Peyer's patch (tissue), 4 donors: ENCODE measurements around the gene CADM4. TPM values are rescaled to one million over a fixed set of nuclear protein-coding genes. Genes with fewer than 3 reads are reported as not detected.
"Not testable (repeated sequence)": the region's sequence is repeated elsewhere in the genome, so short reads cannot be mapped to it uniquely, and the experiment has no call there.

Experiments used
- DNase-seq, 3 donors: peaks; one replicate each; pipeline ENCODE4 v3.0.0-alpha.2; 2017 to 2019
- H3K27ac ChIP-seq, 4 donors: fragments of 200-600 bp; sonication (generic); one replicate each; pipeline ENCODE4 v1.5.1; 2016 to 2019
- H3K27me3 ChIP-seq, 2 donors: fragments of 200-600 bp; sonication (generic); one replicate each; pipeline ENCODE4 v1.5.1; 2019
- H3K36me3 ChIP-seq, 3 donors: fragments of 200-600 bp; sonication (generic); one replicate each; pipeline ENCODE4 v1.5.1; 2016 to 2019
- H3K4me1 ChIP-seq, 4 donors: fragments of 200-600 bp; sonication (generic); one replicate each; pipeline ENCODE4 v1.5.1; 2016 to 2019
- H3K4me3 ChIP-seq, 4 donors: fragments of 200-600 bp; sonication (generic); 1 replicate in 3 of 4; 2 replicates in 1 of 4; pipeline ENCODE4 v1.5.1; 2016 to 2019; ENCODE audit warnings: mild to moderate bottlenecking in 1 of 4
- H3K9me3 ChIP-seq, 4 donors: fragments of 200-600 bp; sonication (generic); one replicate each; pipeline ENCODE4 v1.5.1; 2016 to 2019; ENCODE audit warnings: mild to moderate bottlenecking in 1 of 4
- CTCF ChIP-seq, 6 experiments: fragments of 450-650 bp in 4 of 6; fragments of 200-600 bp in 2 of 6; sonication (generic) in 1 of 6; IDR thresholded peaks; one replicate each; pipeline ENCODE4 v1.5.1; 2017 to 2019; ENCODE audit warnings: antibody characterized with exemption in 6 of 6, mild to moderate bottlenecking in 3 of 6, moderate library complexity in 1 of 6
- POLR2A ChIP-seq, 2 donors: fragments of 450-650 bp; IDR thresholded peaks; one replicate each; pipeline ENCODE4 v1.5.1; 2017; ENCODE audit warnings: antibody characterized with exemption in 2 of 2, mild to moderate bottlenecking in 2 of 2, moderate library complexity in 2 of 2
- total RNA-seq, 4 donors: library from RNA; depleted of rRNA; stranded (reverse); fragments of >200 nt; gene quantifications; one replicate each; pipeline ENCODE4 v1.1.0, GENCODE V29; 2016

Gene CADM4
- total RNA-seq, 4 donors from 2014 or later = 0.80 to 1.4 TPM; not detected in 2

DNA sequence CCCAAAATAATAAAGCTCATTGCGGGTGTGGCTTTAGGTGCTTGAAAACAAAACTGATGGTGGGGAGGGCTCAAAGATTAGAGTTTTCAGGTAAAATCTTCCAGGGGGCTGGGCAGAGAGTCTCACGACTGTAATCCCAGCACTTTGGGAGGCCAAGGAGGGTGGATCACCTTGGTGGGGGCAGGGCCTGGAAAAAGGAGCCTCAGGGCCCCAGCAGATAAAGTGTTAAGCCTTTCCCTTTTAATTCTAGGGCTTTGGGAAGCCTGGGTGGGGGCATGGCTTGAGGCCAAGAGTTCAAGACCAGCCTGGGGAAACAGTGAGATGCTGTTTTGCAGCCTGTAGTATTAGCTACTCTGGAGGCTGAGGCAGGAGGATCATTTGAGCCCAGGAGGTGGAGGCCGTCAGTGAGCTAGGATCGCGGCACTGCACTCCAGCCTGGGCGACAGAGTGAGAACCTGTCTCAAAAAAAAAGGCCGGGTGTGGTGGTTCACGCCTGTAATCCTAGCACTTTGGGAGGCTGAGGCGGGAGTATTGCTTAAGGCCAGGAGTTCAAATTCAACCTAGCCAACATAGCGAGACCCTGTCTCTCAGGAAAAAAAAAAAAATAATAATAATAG, 45.5 kb downstream of the CADM4 start:
- no peak for DNase-seq
- Histone ChIP-seq H3K36me3 (peaks cover 0 to 32% (median 0%) of the 10 kb centered on the region in 3 donors), H3K4me1 (peaks cover 0 to 39% (median 21%) of the 10 kb centered on the region in 4 donors), H3K27ac (peak overlapping the region in 2 of 4 donors; percentile 79 to 96), H3K4me3 (peak overlapping the region in 3 of 4 donors; percentile 51 to 64 (median 54)), H3K9me3 (no peaks in the 10 kb centered on the region), H3K27me3 (no peaks in the 10 kb centered on the region)
- TF ChIP-seq POLR2A (IDR thresholded peaks at IDR 0.05) (no peak), CTCF (IDR thresholded peaks at IDR 0.05) (no peak)

GRCh38 chr19:43592800-43593350, 46.8 kb downstream of the CADM4 start:
- Histone ChIP-seq H3K9me3 (no peaks in the 10 kb centered on the region), H3K36me3 (peaks cover 0 to 24% (median 0%) of the 10 kb centered on the region in 3 donors), H3K27ac (no peak overlapping the region), H3K4me3 (no peak overlapping the region), H3K27me3 (no peaks in the 10 kb centered on the region), H3K4me1 (peaks cover 0 to 34% (median 20%) of the 10 kb centered on the region in 4 donors)
- TF ChIP-seq CTCF (IDR thresholded peaks at IDR 0.05) = no peak
- no peak for TF ChIP-seq POLR2A (IDR thresholded peaks at IDR 0.05)
- no peak for DNase-seq

DNA sequence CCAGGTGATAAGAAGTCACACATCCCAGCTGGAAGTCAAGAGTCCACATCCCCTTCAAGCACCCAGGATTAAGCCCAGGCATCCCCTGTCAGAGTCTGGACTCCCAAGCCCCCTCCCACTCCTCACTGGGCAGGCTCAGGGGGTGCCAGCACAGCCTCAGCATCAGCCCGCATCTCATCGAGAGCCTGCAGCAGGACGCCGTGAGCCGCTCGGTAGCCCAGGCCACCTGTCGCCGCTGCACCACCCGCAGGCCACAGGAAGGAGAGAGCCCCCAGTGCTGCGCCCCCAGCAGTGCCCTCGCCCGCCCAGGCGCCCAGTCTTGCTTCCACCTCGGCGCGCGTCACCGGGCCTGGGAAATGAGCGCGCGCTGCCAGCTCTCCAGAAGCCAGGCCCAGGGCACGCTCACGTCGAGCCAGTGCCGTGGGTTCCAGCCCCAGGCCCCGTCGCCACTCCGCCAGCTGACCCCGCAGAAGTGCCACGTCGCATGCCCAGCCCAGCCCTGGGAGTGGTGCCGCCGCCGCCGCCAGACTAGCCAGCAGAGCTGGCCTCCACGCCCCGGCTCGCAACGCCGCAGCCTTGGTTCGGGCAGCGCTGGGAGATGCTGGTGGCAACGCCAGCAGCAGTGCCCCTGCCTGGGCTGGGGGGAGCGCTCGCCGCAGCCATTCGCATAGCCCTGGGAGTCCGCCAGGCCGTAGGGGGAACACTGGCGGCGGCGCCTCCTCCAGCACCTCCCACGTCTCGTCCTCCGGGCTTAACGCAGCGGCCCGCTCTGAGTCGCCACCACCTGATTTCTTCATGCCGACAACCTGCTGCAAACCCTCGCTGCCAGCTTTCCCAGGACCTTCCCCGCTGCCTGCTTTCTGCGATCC, 47.5 kb downstream of the CADM4 start:
- peaks cover 0 to 24% (median 0%) of the 10 kb centered on the region in 3 donors for H3K36me3 ChIP-seq
- DNase-seq = no peak
- no peaks in the 10 kb centered on the region for H3K9me3 ChIP-seq
- TF ChIP-seq CTCF (IDR thresholded peaks at IDR 0.05) = no peak
- no peak for TF ChIP-seq POLR2A (IDR thresholded peaks at IDR 0.05)
- no peak overlapping the region for H3K4me3 ChIP-seq
- H3K27ac ChIP-seq = no peak overlapping the region
- H3K4me1 ChIP-seq = peaks cover 0 to 26% (median 14%) of the 10 kb centered on the region in 4 donors
- no peaks in the 10 kb centered on the region for H3K27me3 ChIP-seq

GRCh38 chr19:43589678-43590077, 50.0 kb downstream of the CADM4 start:
- Histone ChIP-seq H3K27me3 (no peaks in the 10 kb centered on the region), H3K4me3 (no peak overlapping the region), H3K9me3 (no peaks in the 10 kb centered on the region), H3K36me3 (peaks cover 0 to 24% (median 0%) of the 10 kb centered on the region in 3 donors), H3K4me1 (peaks cover 0 to 19% (median 6%) of the 10 kb centered on the region in 4 donors), H3K27ac (no peak overlapping the region)
- TF ChIP-seq CTCF (IDR thresholded peaks at IDR 0.05) (no peak), POLR2A (IDR thresholded peaks at IDR 0.05) (no peak)
- DNase-seq = no peak

- H3K27me3 ChIP-seq = no peaks in the 10 kb centered on the region
- DNase-seq = no peak
- no peak overlapping the region for H3K27ac ChIP-seq
- no peak overlapping the region for H3K4me3 ChIP-seq
- peaks cover 0 to 24% (median 0%) of the 10 kb centered on the region in 3 donors for H3K36me3 ChIP-seq
- H3K9me3 ChIP-seq = no peaks in the 10 kb centered on the region
- TF ChIP-seq POLR2A (IDR thresholded peaks at IDR 0.05) = no peak
- no peak for TF ChIP-seq CTCF (IDR thresholded peaks at IDR 0.05)
- H3K4me1 ChIP-seq = peaks cover 0 to 15% (median 2%) of the 10 kb centered on the region in 4 donors
Observed at GRCh38 chr19:43589277-43589676, 50.4 kb downstream of the CADM4 start.

- not testable (repeated sequence) for H3K4me1 ChIP-seq, H3K36me3 ChIP-seq, H3K27ac ChIP-seq, H3K4me3 ChIP-seq, H3K9me3 ChIP-seq, DNase-seq, H3K27me3 ChIP-seq
Observed at GRCh38 chr19:43587029-43587428, 52.6 kb downstream of the CADM4 start.
